GM12878 (cell line): ENCODE results near the gene PLEKHO1.

ENCODE experiments used
- ETV6 ChIP-seq, 2 experiments: fragments of 450-650 bp in 1 of 2; IDR thresholded peaks in 1 of 2; conservative IDR thresholded peaks in 1 of 2; 2 replicates each; pipeline ENCODE4 v1.6.1; 2014; ENCODE audit warnings: antibody characterized with exemption in 1 of 2, borderline replicate concordance in 1 of 2, low read depth in 1 of 2, mild to moderate bottlenecking in 1 of 2, moderate library complexity in 1 of 2
- JUNB ChIP-seq: IDR thresholded peaks from 2 replicates; pipeline ENCODE4 v1.6.1; 2016; ENCODE audit warnings: antibody characterized with exemption, mild to moderate bottlenecking
- POLR2AphosphoS5 ChIP-seq: IDR thresholded peaks from 2 replicates; pipeline ENCODE4 v1.6.1; 2011; ENCODE audit warnings: mild to moderate bottlenecking, low read length, inconsistent platforms
- STAT1 ChIP-seq: fragments of 450-650 bp; conservative IDR thresholded peaks from 2 replicates; pipeline ENCODE4 v1.6.1; 2014; ENCODE audit warnings: antibody characterized with exemption, mild to moderate bottlenecking
- TF ChIP-seq, protein P1 (sequence below), 3 experiments: IDR thresholded peaks in 2 of 3; conservative IDR thresholded peaks in 1 of 3; 2 replicates each; pipeline ENCODE4 v1.5.1; 2011; ENCODE audit warnings: low read depth in 3 of 3, low read length in 3 of 3, mild to moderate bottlenecking in 3 of 3, control low read depth in 2 of 3, moderate library complexity in 2 of 3, inconsistent platforms in 1 of 3, mixed read lengths in 1 of 3; ENCODE audit not compliant: control insufficient read depth in 2 of 3, insufficient read depth in 1 of 3; ENCODE audit errors: extremely low read depth in 1 of 3

DNA sequence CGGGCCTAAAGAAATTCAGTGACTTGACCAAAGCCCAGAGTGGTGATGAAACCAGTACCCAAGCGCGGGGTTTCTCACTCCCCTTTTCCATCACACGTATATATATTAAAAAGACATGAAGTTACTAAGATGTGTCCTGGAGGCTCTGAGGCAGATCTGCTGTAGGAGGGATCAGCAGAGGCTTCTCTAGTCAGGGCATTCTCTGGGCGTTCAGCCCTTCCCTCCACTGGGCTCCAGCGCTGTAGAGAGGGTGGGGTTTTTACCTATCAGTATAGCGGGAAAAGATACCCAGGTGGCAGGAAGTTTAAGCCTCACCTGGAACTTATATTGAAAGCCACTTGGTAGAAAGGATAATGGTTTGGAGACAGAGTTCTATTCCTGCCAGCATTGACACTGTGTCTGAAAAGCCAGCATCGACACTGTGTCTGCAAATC lies 862 bp upstream of the PLEKHO1 start:
- TF ChIP-seq JUNB (no peak), ETV6 (conservative IDR thresholded peaks at IDR 0.05 in 1 of 2, IDR thresholded peaks at IDR 0.05 in 1 of 2; ENCODE audit: borderline replicate concordance in 1 of 2, low read depth in 1 of 2) (no peak), POLR2AphosphoS5 (no peak), STAT1 (no peak)
- TF ChIP-seq, protein P1, sequence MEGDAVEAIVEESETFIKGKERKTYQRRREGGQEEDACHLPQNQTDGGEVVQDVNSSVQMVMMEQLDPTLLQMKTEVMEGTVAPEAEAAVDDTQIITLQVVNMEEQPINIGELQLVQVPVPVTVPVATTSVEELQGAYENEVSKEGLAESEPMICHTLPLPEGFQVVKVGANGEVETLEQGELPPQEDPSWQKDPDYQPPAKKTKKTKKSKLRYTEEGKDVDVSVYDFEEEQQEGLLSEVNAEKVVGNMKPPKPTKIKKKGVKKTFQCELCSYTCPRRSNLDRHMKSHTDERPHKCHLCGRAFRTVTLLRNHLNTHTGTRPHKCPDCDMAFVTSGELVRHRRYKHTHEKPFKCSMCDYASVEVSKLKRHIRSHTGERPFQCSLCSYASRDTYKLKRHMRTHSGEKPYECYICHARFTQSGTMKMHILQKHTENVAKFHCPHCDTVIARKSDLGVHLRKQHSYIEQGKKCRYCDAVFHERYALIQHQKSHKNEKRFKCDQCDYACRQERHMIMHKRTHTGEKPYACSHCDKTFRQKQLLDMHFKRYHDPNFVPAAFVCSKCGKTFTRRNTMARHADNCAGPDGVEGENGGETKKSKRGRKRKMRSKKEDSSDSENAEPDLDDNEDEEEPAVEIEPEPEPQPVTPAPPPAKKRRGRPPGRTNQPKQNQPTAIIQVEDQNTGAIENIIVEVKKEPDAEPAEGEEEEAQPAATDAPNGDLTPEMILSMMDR (IDR thresholded peaks at IDR 0.05 in 2 of 3, conservative IDR thresholded peaks at IDR 0.05 in 1 of 3; ENCODE audit: control insufficient read depth in 2 of 3, extremely low read depth in 1 of 3, insufficient read depth in 1 of 3, low read depth in 3 of 3, low read length in 3 of 3), result no peak
